GM19328 (cell line): ENCODE measurements around the gene TUBB4B.

Experiments used
- ATAC-seq: cut with Tn5 transposase; IDR thresholded peaks from one replicate; pipeline ENCODE4 v1.9.1; 2021; ENCODE audit warnings: mild to moderate bottlenecking, moderate library complexity; ENCODE audit not compliant: unreplicated experiment

TUBB4B gene

GRCh38 chr9:137286975-137287383 lies 45.9 kb downstream of the TUBB4B start:
- no peak for ATAC-seq

GRCh38 chr9:137293094-137293481 lies 52.0 kb downstream of the TUBB4B start:
- ATAC-seq: no peak
